ENCODE data around the gene UTP14A.

- TF ChIP-seq EZH2phosphoT487 (IDR thresholded peaks at IDR 0.05; ENCODE audit: low read length): no peak
- TF ChIP-seq, protein P1, sequence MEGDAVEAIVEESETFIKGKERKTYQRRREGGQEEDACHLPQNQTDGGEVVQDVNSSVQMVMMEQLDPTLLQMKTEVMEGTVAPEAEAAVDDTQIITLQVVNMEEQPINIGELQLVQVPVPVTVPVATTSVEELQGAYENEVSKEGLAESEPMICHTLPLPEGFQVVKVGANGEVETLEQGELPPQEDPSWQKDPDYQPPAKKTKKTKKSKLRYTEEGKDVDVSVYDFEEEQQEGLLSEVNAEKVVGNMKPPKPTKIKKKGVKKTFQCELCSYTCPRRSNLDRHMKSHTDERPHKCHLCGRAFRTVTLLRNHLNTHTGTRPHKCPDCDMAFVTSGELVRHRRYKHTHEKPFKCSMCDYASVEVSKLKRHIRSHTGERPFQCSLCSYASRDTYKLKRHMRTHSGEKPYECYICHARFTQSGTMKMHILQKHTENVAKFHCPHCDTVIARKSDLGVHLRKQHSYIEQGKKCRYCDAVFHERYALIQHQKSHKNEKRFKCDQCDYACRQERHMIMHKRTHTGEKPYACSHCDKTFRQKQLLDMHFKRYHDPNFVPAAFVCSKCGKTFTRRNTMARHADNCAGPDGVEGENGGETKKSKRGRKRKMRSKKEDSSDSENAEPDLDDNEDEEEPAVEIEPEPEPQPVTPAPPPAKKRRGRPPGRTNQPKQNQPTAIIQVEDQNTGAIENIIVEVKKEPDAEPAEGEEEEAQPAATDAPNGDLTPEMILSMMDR (IDR thresholded peaks at IDR 0.05; ENCODE audit: low read length): no peak
Measured at GRCh38 chrX:129956765-129957164, 50.8 kb downstream of the UTP14A start.

Data from MM.1S (cell line).